SU-DHL-6 (cell line): ENCODE measurements around the gene HIPK2.

Source experiments
- CTCF ChIP-seq: fragments of 200-600 bp; sonication (generic); IDR thresholded peaks from one replicate; pipeline ENCODE4 v1.5.1; 2017; ENCODE audit warnings: antibody characterized with exemption, mild to moderate bottlenecking, low read length, moderate library complexity; ENCODE audit not compliant: insufficient read depth, poor library complexity, severe bottlenecking
- EZH2phosphoT487 ChIP-seq: fragments of 200-600 bp; sonication (generic), shearing (Covaris generic); conservative IDR thresholded peaks from 2 replicates; pipeline ENCODE4 v1.6.1; 2018; ENCODE audit warnings: mild to moderate bottlenecking, antibody characterized with exemption, low read length, moderate library complexity, mixed read lengths

- TF ChIP-seq CTCF (no peak), EZH2phosphoT487 (no peak)
Observed at GRCh38 chr7:139732471-139733167, 45.2 kb downstream of the HIPK2 start.
